Endothelial cell of umbilical vein (primary cell): ENCODE results near the gene KRTAP3-2. TPM values are rescaled to one million over a fixed set of nuclear protein-coding genes. Genes with fewer than 3 reads are reported as not detected.

Source experiments
- BruUV-seq: library from RNA; stranded (reverse); fragments of 400-500 nt; replicated peaks from 2 replicates; lab custom pipeline; 2021; lab: Mats Ljungman, UMichigan
- CTCF ChIA-PET: fragments of 300-600, 350-600 bp; sonication (Branson Sonifier 250); formaldehyde crosslinking; loops from one replicate; lab custom pipeline; 2021; ENCODE audit warnings: antibody characterized with exemption, inconsistent platforms; lab: Charles Lee
- POLR2A ChIA-PET: fragments of 300-600, 350-600 bp; sonication (Branson Sonifier 250); formaldehyde crosslinking; loops from one replicate; lab custom pipeline; 2021; ENCODE audit warnings: antibody characterized with exemption, inconsistent platforms; lab: Charles Lee
- DNase-seq: peaks from one replicate; pipeline ENCODE4 v3.0.0-alpha.2; 2011; ENCODE audit warnings: low read depth, low spot score
- FAIRE-seq: peaks from 2 replicates; lab custom pipeline; 2011; peaks lifted over from hg19 to GRCh38; lab: Jason Lieb, UNC
- H2AFZ ChIP-seq: 2 replicates; pipeline ENCODE4 v1.6.0; 2012; ENCODE audit warnings: low read depth, low read length, control low read depth, inconsistent platforms
- H3K27ac ChIP-seq: 2 replicates; pipeline ENCODE4 v1.5.1; 2011; ENCODE audit warnings: low read depth, mild to moderate bottlenecking, control low read depth, low read length, moderate library complexity; ENCODE audit not compliant: insufficient read depth
- H3K27me3 ChIP-seq, 2 experiments: 2 replicates each; pipeline versions ENCODE4 v1.6.0 to v1.6.1; 2011; ENCODE audit warnings: low read length in 2 of 2, mixed read lengths in 1 of 2; ENCODE audit not compliant: control insufficient read depth in 2 of 2, insufficient read depth in 2 of 2
- H3K36me3 ChIP-seq, 2 experiments: 2 replicates in 1 of 2; 3 replicates in 1 of 2; pipeline ENCODE4 v1.5.1; 2011; ENCODE audit warnings: low read length in 2 of 2, mild to moderate bottlenecking in 1 of 2, moderate library complexity in 1 of 2; ENCODE audit not compliant: control insufficient read depth in 2 of 2, insufficient read depth in 2 of 2; ENCODE audit errors: extremely low read depth in 1 of 2
- H3K4me1 ChIP-seq: 3 replicates; pipeline ENCODE4 v1.5.1; 2011; ENCODE audit warnings: mild to moderate bottlenecking, low read length; ENCODE audit not compliant: control insufficient read depth, insufficient read depth; ENCODE audit errors: extremely low read depth
- H3K4me2 ChIP-seq: 2 replicates; pipeline ENCODE4 v1.6.1; 2011; ENCODE audit warnings: low read length, control low read depth, mixed read lengths; ENCODE audit not compliant: insufficient read depth
- H3K4me3 ChIP-seq, 3 experiments: fragments of 200-600 bp in 1 of 3; sonication (generic), shearing (Covaris generic) in 1 of 3; replicated peaks in 1 of 3; 2 replicates each; pipeline ENCODE4 v1.5.1; 2011 to 2016; ENCODE audit warnings: control low read depth in 3 of 3, low read length in 3 of 3, mild to moderate bottlenecking in 2 of 3, inconsistent platforms in 1 of 3, low read depth in 1 of 3, moderate library complexity in 1 of 3; ENCODE audit not compliant: insufficient read depth in 1 of 3
- H3K79me2 ChIP-seq: 2 replicates; pipeline ENCODE4 v1.6.0; 2012; ENCODE audit warnings: low read length, inconsistent platforms; ENCODE audit not compliant: control insufficient read depth, insufficient read depth
- H3K9ac ChIP-seq: replicated peaks from 2 replicates; pipeline ENCODE3; 2011; ENCODE audit warnings: low read length, control low read depth; ENCODE audit not compliant: insufficient read depth; ENCODE audit errors: extremely low read depth
- H3K9me1 ChIP-seq: replicated peaks from 3 replicates; pipeline ENCODE4 v1.6.0; 2011; ENCODE audit warnings: mild to moderate bottlenecking, low read length; ENCODE audit not compliant: control insufficient read depth, insufficient read depth; ENCODE audit errors: extremely low read depth
- H3K9me3 ChIP-seq: replicated peaks from 2 replicates; pipeline ENCODE4 v1.5.1; 2012; ENCODE audit warnings: low read length, inconsistent platforms; ENCODE audit not compliant: control insufficient read depth, insufficient read depth
- H4K20me1 ChIP-seq: replicated peaks from 2 replicates; pipeline ENCODE3; 2011; ENCODE audit warnings: mild to moderate bottlenecking, low read length; ENCODE audit not compliant: control insufficient read depth, insufficient read depth; ENCODE audit errors: extremely low read depth
- CTCF ChIP-seq, 2 donors: IDR thresholded peaks; 1 replicate in 1 of 2; 2 replicates in 1 of 2; pipeline ENCODE4 v1.5.1; 2011; ENCODE audit warnings: low read length in 2 of 2, mild to moderate bottlenecking in 2 of 2, moderate library complexity in 2 of 2, control low read depth in 1 of 2, inconsistent platforms in 1 of 2, low read depth in 1 of 2; ENCODE audit not compliant: insufficient read depth in 1 of 2; ENCODE audit errors: extremely low read depth in 1 of 2
- EZH2 ChIP-seq: IDR thresholded peaks from 2 replicates; pipeline ENCODE4 v1.6.1; 2012; ENCODE audit warnings: borderline replicate concordance, low read depth, mild to moderate bottlenecking, moderate library complexity, low read length, inconsistent platforms; ENCODE audit not compliant: severe bottlenecking
- FOS ChIP-seq: IDR thresholded peaks from 2 replicates; pipeline ENCODE4 v1.6.1; 2011; ENCODE audit warnings: mild to moderate bottlenecking, low read length, moderate library complexity, borderline replicate concordance; ENCODE audit not compliant: insufficient read depth
- GATA2 ChIP-seq: IDR thresholded peaks from 2 replicates; pipeline ENCODE4 v1.7.0; 2011; ENCODE audit warnings: low read depth, mild to moderate bottlenecking, moderate library complexity, mixed read lengths, low read length; ENCODE audit not compliant: insufficient read length, insufficient read depth
- MAX ChIP-seq: IDR thresholded peaks from 2 replicates; pipeline ENCODE4 v1.6.1; 2011; ENCODE audit not compliant: insufficient read depth, insufficient read length
- MYC ChIP-seq: IDR thresholded peaks from one replicate; pipeline ENCODE4 v1.6.1; 2011; ENCODE audit warnings: mild to moderate bottlenecking, low read depth, low read length
- POLR2A ChIP-seq: IDR thresholded peaks from 2 replicates; pipeline ENCODE4 v1.6.1; 2012; ENCODE audit warnings: low read depth, mild to moderate bottlenecking, control low read depth, low read length
- POLR2AphosphoS5 ChIP-seq: IDR thresholded peaks from 2 replicates; pipeline ENCODE4 v1.6.1; 2012; ENCODE audit warnings: low read depth, mild to moderate bottlenecking, control low read depth, low read length, moderate library complexity; ENCODE audit not compliant: insufficient read depth
- dilution Hi-C: fragments of 300-500 bp; cut with MboI; formaldehyde crosslinking; loops from one replicate; pipeline ENCODE4 v1.15.0; 2019; ENCODE audit warnings: low sequenced_read_pairs; ENCODE audit not compliant: extremely low pct_ligation_motif_present
- intact Hi-C: fragments of 100-400 bp; cut with micrococcal nuclease; formaldehyde crosslinking; loops from one replicate; pipeline ENCODE4 v1.10.0; 2022
- polyA plus RNA-seq, 4 experiments: library from polyadenylated mRNA; depleted of rRNA in 3 of 4; stranded (reverse) in 3 of 4; unstranded in 1 of 4; fragments of >200 nt; gene quantifications; 2 replicates each; pipeline versions ENCODE4 v1.2.1 to v1.2.3, GENCODE V29; 2011 to 2012; ENCODE audit warnings: missing spikeins in 1 of 4
- total RNA-seq: library from RNA; stranded (reverse); gene quantifications from 2 replicates; pipeline ENCODE4 v1.2.3, GENCODE V29; 2021

KRTAP3-2 gene
- total and polyA plus RNA-seq, 2 donors (not counting 3 experiments of a cell fraction or from before 2014, with no cell fraction given) = not detected

GRCh38 chr17:40966848-40967247, 32.9 kb downstream of the KRTAP3-2 start, which contains the start of gene KRT39:
Gene KRT39 (minus strand): TSS chr17:40966948. CDS start chr17:40966856, 92 bp downstream.
- TF ChIP-seq MYC = no peak
- no peak for TF ChIP-seq POLR2A
- no peak for TF ChIP-seq MAX
- TF ChIP-seq FOS = no peak
- TF ChIP-seq GATA2 = no peak
- no peak for TF ChIP-seq POLR2AphosphoS5
- no peak for TF ChIP-seq EZH2
- BruUV-seq = no TSS peak
- H2AFZ ChIP-seq = no peak within 1 kb of the TSS
- dilution Hi-C loops = no loop called here
- H4K20me1 ChIP-seq = no peaks in the 10 kb centered on the region
- H3K27ac ChIP-seq = no peak within 1 kb of the TSS
- CTCF ChIA-PET = no interaction called here
- no peaks in the 10 kb centered on the region for H3K9me1 ChIP-seq
- no peak for DNase-seq
- POLR2A ChIA-PET = no interaction called here
- intact Hi-C loops = no loop called here
- H3K9ac ChIP-seq = no peak within 1 kb of the TSS
- no peaks in the 10 kb centered on the region for H3K27me3 ChIP-seq
- H3K36me3 ChIP-seq = no peaks in the 10 kb centered on the region
- no peak within 1 kb of the TSS for H3K4me3 ChIP-seq
- H3K79me2 ChIP-seq = no peaks in the 10 kb centered on the region
- H3K9me3 ChIP-seq = no peaks in the 10 kb centered on the region
- H3K4me1 ChIP-seq = no peaks in the 10 kb centered on the region
- H3K4me2 ChIP-seq = no peak within 1 kb of the TSS
- FAIRE-seq = no peak

- H2AFZ ChIP-seq = no peak overlapping the region
- intact Hi-C loops (no loop called here), dilution Hi-C loops (no loop called here)
- H3K27ac ChIP-seq = no peak overlapping the region
- H3K4me1 ChIP-seq = no peaks in the 10 kb centered on the region
- H4K20me1 ChIP-seq = no peaks in the 10 kb centered on the region
- no peaks in the 10 kb centered on the region for H3K79me2 ChIP-seq
- BruUV-seq = no TSS peak
- no peak overlapping the region for H3K9ac ChIP-seq
- H3K4me2 ChIP-seq = no peak overlapping the region
- TF ChIP-seq FOS (no peak), CTCF (IDR thresholded peaks at IDR 0.05; ENCODE audit: extremely low read depth in 1 of 2, insufficient read depth in 1 of 2, low read depth in 1 of 2, low read length in 2 of 2) (peak; percentile 31 to 57)
- H3K4me3 ChIP-seq = no peak overlapping the region
- FAIRE-seq = peak; percentile 77
- ChIA-PET POLR2A (no interaction called here), CTCF (interaction anchor here (1.0 to 1.1 kb wide), 3 partner anchors 9 to 29 kb away, joined by 3 to 7 read pairs (median 3); no protein-coding TSS in a partner anchor)
- no peaks in the 10 kb centered on the region for H3K36me3 ChIP-seq
- no peaks in the 10 kb centered on the region for H3K9me3 ChIP-seq
- H3K27me3 ChIP-seq = no peaks in the 10 kb centered on the region
- no peaks in the 10 kb centered on the region for H3K9me1 ChIP-seq
- DNase-seq = peak; percentile 14
These were observed 35.9 kb downstream of the KRTAP3-2 start for GRCh38 chr17:40963838-40964237.
